Measurements from ENCODE around the gene TIA1. TPM values are rescaled to one million over a fixed set of nuclear protein-coding genes. Genes with fewer than 3 reads are reported as not detected.
"Not testable (repeated sequence)": the region's sequence is repeated elsewhere in the genome, so short reads cannot be mapped to it uniquely, and the experiment has no call there.

The TIA1 gene, protein sequence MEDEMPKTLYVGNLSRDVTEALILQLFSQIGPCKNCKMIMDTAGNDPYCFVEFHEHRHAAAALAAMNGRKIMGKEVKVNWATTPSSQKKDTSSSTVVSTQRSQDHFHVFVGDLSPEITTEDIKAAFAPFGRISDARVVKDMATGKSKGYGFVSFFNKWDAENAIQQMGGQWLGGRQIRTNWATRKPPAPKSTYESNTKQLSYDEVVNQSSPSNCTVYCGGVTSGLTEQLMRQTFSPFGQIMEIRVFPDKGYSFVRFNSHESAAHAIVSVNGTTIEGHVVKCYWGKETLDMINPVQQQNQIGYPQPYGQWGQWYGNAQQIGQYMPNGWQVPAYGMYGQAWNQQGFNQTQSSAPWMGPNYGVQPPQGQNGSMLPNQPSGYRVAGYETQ
- total RNA-seq: 49.1 TPM
- long read RNA-seq, full-length matches to known transcripts: 10 of 15 reads
- long read RNA-seq, partial matches to known transcripts: 0 of 15 reads
- long read RNA-seq, other reads (novel, unspliced or antisense): 5 of 15 reads

- DNase-seq (ENCODE audit: missing footprints): peak; percentile 100
- intact Hi-C loops (cut with DNase I): loop anchor here (5.0 kb wide), 1 partner anchor 54 kb away; the partner anchor contains the start of gene FAM136A
- ATAC-seq: peak; percentile 99
These were observed at the start of gene TIA1 for GRCh38 chr2:70248181-70248847. Gene TIA1, minus strand, starts transcription at chr2:70248628. Its CDS starts 198 bp downstream, at chr2:70248430.

GRCh38 chr2:70297828-70298227 lies 49.4 kb upstream of the TIA1 start:
- DNase-seq (ENCODE audit: missing footprints); intact Hi-C loops (cut with DNase I); ATAC-seq: not testable (repeated sequence)

GRCh38 chr2:70283500-70284191 lies 35.2 kb upstream of the TIA1 start:
- intact Hi-C loops (cut with DNase I): no loop called here
- DNase-seq (ENCODE audit: missing footprints) (no peak), ATAC-seq (peak; percentile 49)

DNA sequence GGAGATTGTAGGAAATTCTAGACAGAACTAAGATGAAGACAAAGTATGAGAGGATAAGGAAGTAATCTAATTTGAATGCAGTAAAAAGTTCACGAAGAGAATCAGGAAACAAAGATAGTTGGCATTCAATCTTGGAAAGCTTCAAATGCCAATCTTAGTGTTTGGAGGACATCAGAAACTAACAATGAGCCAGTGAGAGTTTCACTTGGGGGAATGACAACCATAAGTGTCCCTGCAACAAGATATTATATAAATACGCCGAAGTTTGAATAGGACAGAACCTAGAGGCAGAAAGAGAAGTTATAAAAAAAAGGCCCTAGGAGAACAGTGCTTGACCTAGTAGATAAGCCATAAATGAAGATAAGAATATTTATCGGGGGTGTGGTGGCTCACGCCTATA lies 34.0 kb upstream of the TIA1 start:
- ATAC-seq (peak; percentile 38), DNase-seq (ENCODE audit: missing footprints) (no peak)
- intact Hi-C loops (cut with DNase I): no loop called here

DNA sequence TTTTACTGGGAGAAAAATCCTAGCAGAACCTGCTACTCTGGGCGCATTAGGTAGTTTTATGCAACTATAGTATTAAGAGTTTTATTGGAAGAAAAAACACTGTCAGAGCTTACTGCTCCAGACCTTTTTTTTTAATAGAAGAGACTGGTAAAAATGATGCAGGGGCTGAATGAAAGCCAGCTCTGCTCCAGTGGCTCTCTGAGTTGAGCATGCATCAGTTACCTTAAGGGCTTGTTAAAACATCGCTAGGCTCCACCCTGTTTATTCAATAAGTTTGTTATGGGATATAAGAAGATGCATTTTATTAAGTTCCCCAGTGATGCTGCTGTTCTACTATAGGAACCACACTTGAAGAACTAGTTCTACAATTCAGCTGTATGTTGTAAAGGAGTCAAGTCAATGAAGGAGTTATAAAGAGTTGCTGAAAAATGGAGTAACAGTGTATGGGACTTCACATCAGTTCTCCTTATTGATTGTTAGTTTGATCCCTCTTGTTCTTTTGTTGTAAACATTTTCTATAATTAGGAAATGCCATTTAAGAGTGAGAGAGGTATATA lies 31.9 kb upstream of the TIA1 start:
- intact Hi-C loops (cut with DNase I): no loop called here
- ATAC-seq (no peak), DNase-seq (ENCODE audit: missing footprints) (no peak)

DNA sequence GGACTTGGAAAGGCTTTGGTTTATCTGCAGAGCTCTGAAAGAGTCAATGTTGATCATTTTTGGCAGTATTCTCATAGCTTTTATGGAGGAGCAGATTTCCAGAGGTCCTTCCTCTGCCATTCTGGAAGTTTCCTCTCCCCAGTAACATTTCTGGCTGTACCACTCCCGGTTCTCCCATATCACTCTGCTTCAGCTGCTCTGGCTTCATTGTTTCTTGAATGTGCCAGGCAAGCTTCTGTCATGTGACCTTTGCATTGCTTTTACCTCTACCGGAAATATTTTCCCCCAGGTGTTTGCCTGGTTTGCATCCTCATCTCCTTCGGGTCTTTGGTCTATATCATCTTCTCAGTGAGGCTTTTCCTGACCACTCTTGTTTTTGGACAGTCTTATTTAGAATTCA lies 21.9 kb upstream of the TIA1 start:
- intact Hi-C loops (cut with DNase I): no loop called here
- ATAC-seq: no peak

DNA sequence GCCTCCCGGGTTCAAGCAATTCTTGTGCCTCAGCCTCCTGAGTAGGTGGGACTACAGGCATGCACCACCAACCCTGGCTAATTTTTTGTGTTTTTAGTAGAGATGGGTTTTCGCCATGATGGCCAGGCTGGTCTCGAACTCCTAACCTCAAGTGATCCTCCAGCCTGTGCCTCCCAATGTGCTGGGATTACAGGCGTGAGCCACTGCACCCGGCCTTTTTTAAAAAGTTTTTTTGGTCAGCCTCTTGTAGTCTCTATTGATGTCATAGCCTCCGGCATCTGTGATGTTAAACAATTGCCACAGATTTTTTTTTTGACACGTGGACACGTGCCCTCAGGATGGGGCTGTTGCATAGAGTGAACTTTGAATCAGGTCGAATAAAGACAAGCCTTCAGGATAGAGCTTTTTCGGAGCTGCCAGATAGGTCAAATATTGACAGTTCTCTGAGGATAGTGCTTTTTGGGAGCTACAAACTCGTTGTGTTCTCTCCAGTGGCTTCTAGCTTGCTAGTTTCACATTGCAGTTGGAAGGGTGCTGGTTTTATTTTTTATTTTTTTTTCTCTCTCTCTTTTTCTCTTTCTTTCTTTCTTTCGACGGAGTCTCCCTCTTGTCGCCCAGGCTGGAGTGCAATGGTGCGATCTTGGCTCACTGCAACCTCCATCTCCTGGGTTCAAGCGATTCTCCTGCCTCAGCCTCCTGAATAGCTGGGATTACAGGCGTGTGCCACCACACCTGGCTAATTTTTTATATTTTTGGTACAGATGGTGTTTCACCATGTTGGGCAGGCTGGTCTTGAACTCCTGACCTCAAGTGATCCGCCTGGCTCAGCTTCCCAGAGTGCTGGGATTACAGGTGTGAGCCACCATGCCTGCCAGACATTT lies 21.2 kb upstream of the TIA1 start:
- DNase-seq (ENCODE audit: missing footprints); intact Hi-C loops (cut with DNase I); ATAC-seq: not testable (repeated sequence)

More for the DNA sequence above, 21.9 kb upstream of the TIA1 start:
- DNase-seq (ENCODE audit: missing footprints): no peak

GRCh38 chr2:70266925-70267324 lies 18.5 kb upstream of the TIA1 start:
- ATAC-seq; intact Hi-C loops (cut with DNase I): not testable (repeated sequence)

DNA sequence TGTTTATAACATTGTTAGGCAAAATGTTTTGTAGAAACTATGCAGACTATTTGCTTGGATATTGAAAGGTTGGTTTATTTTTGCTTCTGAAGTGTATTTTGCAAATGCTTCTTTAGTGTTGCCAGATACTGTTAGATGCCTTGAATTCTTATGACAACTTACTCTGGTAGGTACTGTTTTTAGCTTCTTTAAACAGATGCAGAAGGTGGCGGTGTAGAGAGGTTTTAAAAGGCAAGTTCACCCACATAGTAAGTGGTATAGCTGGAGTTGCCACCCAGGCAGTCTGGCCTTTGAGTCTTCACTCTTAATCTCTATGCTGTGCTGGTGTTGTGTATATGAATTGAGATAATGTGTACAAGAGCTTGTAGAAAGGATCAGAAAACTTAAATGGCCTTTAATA lies 13.1 kb upstream of the TIA1 start:
- DNase-seq (ENCODE audit: missing footprints): no peak
- intact Hi-C loops (cut with DNase I): no loop called here
- no peak for ATAC-seq

More at GRCh38 chr2:70266925-70267324, 18.5 kb upstream of the TIA1 start:
- not testable (repeated sequence) for DNase-seq (ENCODE audit: missing footprints)

GRCh38 chr2:70258532-70258875 lies 10.1 kb upstream of the TIA1 start:
- DNase-seq (ENCODE audit: missing footprints): peak; percentile 90
- intact Hi-C loops (cut with DNase I): loop anchor here (2.0 to 5.0 kb wide), 2 partner anchors 34 to 346 kb away; partner anchors contain the start of gene SNRPG
- peak; percentile 80 for ATAC-seq

GRCh38 chr2:70255637-70256314 lies 7.3 kb upstream of the TIA1 start:
- ATAC-seq: no peak
- intact Hi-C loops (cut with DNase I): loop anchor here (5.0 kb wide), 1 partner anchor 343 kb away; no protein-coding TSS in a partner anchor
- DNase-seq (ENCODE audit: missing footprints): no peak

- intact Hi-C loops (cut with DNase I): no loop called here
- no peak for ATAC-seq
These were observed 2.0 kb upstream of the TIA1 start for GRCh38 chr2:70250434-70250833.

DNA sequence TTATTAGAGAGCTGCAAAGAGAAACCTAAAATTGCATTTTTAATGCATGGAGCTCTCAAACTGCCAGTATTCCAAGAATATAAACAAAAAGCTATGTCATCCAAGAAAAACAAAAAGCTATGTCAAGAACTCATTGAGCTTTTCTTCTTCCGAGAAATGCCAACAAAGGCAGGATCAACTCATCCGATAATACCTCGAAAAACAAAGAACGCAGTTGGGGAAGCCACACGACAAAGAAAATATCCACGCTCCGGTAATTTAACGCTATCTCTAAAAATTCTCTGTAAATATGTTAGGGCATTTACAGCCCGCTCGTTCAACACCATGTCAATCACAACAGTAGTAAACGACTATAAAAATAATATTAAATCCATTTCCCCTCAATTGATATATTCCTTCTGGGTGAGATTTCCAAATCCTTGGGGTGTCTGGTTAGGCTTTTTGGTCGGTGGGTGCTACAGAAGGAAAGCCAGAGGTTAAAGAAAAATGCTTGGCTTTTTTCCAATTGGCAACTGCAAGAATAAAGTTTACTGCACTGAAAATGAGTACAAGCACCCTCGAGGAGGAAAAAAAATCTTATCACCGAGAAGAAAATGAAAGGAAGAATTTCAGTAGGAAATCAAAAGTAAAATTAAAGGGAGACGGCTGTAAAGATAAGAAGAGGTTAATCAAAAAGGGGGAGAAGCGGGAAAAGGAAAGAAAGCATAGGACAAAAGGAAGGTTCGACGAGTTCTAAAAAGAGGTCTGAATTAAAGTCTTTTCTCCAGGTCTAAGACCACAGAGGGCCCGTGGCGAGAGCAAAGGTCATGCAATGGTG lies 856 bp downstream of the TIA1 start:
- intact Hi-C loops (cut with DNase I): loop anchor here (1.0 to 5.0 kb wide), 2 partner anchors 55 to 57 kb away; partner anchors contain the start of gene FAM136A
- ATAC-seq (no peak), DNase-seq (ENCODE audit: missing footprints) (no peak)

More at GRCh38 chr2:70250434-70250833, 2.0 kb upstream of the TIA1 start:
- DNase-seq (ENCODE audit: missing footprints): no peak

- DNase-seq (ENCODE audit: missing footprints) (no peak), ATAC-seq (no peak)
- intact Hi-C loops (cut with DNase I): no loop called here
These were observed 4.4 kb downstream of the TIA1 start for GRCh38 chr2:70243806-70244584.

GRCh38 chr2:70242552-70242951 lies 5.9 kb downstream of the TIA1 start:
- DNase-seq (ENCODE audit: missing footprints) (no peak), ATAC-seq (no peak)
- intact Hi-C loops (cut with DNase I): no loop called here

DNA sequence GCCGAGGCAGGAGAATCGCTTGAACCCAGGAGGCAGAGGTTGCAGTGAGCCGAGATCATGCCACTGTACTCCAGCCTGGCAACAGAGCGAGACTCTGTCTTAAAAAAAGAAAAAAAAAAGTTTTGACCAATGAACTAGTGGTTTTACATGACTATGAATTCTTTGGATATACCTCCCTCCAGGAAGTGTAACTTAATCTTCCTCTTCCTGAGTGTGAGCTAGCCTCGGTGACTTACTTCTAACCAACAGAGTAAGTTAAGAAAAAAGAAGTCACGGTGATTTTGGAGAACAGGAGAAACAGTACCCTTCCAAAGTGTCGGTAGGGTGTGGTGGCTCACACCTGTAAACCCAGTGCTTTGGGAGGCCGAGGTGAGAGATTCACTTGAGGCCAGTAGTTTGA lies 7.1 kb downstream of the TIA1 start:
- ATAC-seq: no peak
- no peak for DNase-seq (ENCODE audit: missing footprints)
- intact Hi-C loops (cut with DNase I): no loop called here
